Neuronal stem cell (in vitro differentiated cells): ENCODE data around the gene PSME2.

Experiments used
- DNase-seq: peaks from one replicate; pipeline ENCODE4 v3.0.0-alpha.2; 2013; ENCODE audit warnings: low spot score
- H2AFZ ChIP-seq: one replicate; pipeline ENCODE4 v1.6.1; 2013; ENCODE audit warnings: mild to moderate bottlenecking, low read length, inconsistent platforms
- H2AK5ac ChIP-seq: 2 replicates; pipeline ENCODE4 v1.6.1; 2013; ENCODE audit warnings: low read depth, mild to moderate bottlenecking, inconsistent platforms, low read length, moderate library complexity, mixed read lengths
- H2BK120ac ChIP-seq: 2 replicates; pipeline ENCODE4 v1.6.1; 2013; ENCODE audit warnings: low read depth, mild to moderate bottlenecking, inconsistent platforms, low read length, moderate library complexity, mixed read lengths
- H2BK12ac ChIP-seq: one replicate; pipeline ENCODE4 v1.6.1; 2013; ENCODE audit warnings: low read length, inconsistent platforms
- H2BK15ac ChIP-seq: 2 replicates; pipeline ENCODE4 v1.6.1; 2013; ENCODE audit warnings: mild to moderate bottlenecking, low read length, inconsistent platforms, mixed read lengths
- H2BK5ac ChIP-seq: one replicate; pipeline ENCODE4 v1.6.1; 2013; ENCODE audit warnings: inconsistent platforms, mild to moderate bottlenecking, low read length, moderate library complexity
- H3K14ac ChIP-seq: one replicate; pipeline ENCODE4 v1.6.1; 2013; ENCODE audit warnings: low read length, inconsistent platforms
- H3K18ac ChIP-seq: 2 replicates; pipeline ENCODE4 v1.6.1; 2013; ENCODE audit warnings: low read length, inconsistent platforms
- H3K23ac ChIP-seq: 2 replicates; pipeline ENCODE4 v1.6.1; 2013; ENCODE audit warnings: low read depth, mild to moderate bottlenecking, mixed read lengths, low read length, inconsistent platforms; ENCODE audit not compliant: poor library complexity
- H3K27ac ChIP-seq: replicated peaks from 3 replicates; pipeline ENCODE4 v1.5.1; 2013; ENCODE audit warnings: low read length, inconsistent platforms
- H3K27me3 ChIP-seq, 3 experiments: 2 replicates each; pipeline ENCODE4 v1.6.1; 2013; ENCODE audit warnings: low read length in 3 of 3, mild to moderate bottlenecking in 2 of 3, inconsistent platforms in 1 of 3, low read depth in 1 of 3, mixed read lengths in 1 of 3, moderate library complexity in 1 of 3; ENCODE audit not compliant: control insufficient read depth in 3 of 3, insufficient read depth in 3 of 3
- H3K36me3 ChIP-seq, 2 donors: replicated peaks in 1 of 2; 2 replicates each; pipeline ENCODE4 v1.6.1; 2013; ENCODE audit warnings: low read length in 2 of 2; ENCODE audit not compliant: control insufficient read depth in 2 of 2, insufficient read depth in 2 of 2
- H3K4ac ChIP-seq: 2 replicates; pipeline ENCODE4 v1.6.1; 2013; ENCODE audit warnings: inconsistent platforms, mild to moderate bottlenecking, low read length, moderate library complexity
- H3K4me1 ChIP-seq, 2 donors: 1 replicate in 1 of 2; 2 replicates in 1 of 2; pipeline ENCODE4 v1.6.1; 2013; ENCODE audit warnings: low read length in 2 of 2, low read depth in 1 of 2; ENCODE audit not compliant: control insufficient read depth in 2 of 2, insufficient read depth in 1 of 2
- H3K4me2 ChIP-seq: one replicate; pipeline ENCODE4 v1.6.1; 2013; ENCODE audit warnings: mild to moderate bottlenecking, low read length, inconsistent platforms; ENCODE audit not compliant: insufficient read depth, poor library complexity, severe bottlenecking
- H3K4me3 ChIP-seq, 2 donors: 2 replicates each; pipeline ENCODE4 v1.5.1; 2013; ENCODE audit warnings: low read length in 2 of 2, mild to moderate bottlenecking in 2 of 2, inconsistent platforms in 1 of 2, moderate library complexity in 1 of 2
- H3K79me1 ChIP-seq: one replicate; pipeline ENCODE4 v1.6.1; 2013; ENCODE audit warnings: low read depth, mild to moderate bottlenecking, inconsistent platforms, low read length, moderate library complexity
- H3K9ac ChIP-seq: one replicate; pipeline ENCODE4 v1.6.1; 2013; ENCODE audit warnings: mild to moderate bottlenecking, low read depth, low read length, inconsistent platforms; ENCODE audit not compliant: poor library complexity
- H3K9me3 ChIP-seq, 2 donors: replicated peaks in 1 of 2; 2 replicates each; pipeline versions ENCODE3 to v1.6.1; 2013; ENCODE audit warnings: low read length in 2 of 2, mild to moderate bottlenecking in 2 of 2, inconsistent platforms in 1 of 2, low read depth in 1 of 2, mixed read lengths in 1 of 2, moderate library complexity in 1 of 2; ENCODE audit not compliant: control insufficient read depth in 2 of 2, insufficient read depth in 1 of 2
- H4K8ac ChIP-seq: one replicate; pipeline ENCODE4 v1.6.1; 2013; ENCODE audit warnings: low read depth, mild to moderate bottlenecking, inconsistent platforms, low read length, moderate library complexity
- H4K91ac ChIP-seq: one replicate; pipeline ENCODE4 v1.6.1; 2013; ENCODE audit warnings: low read length, low read depth, mild to moderate bottlenecking, inconsistent platforms; ENCODE audit not compliant: poor library complexity
- WGBS, 2 donors: extraction: QIAGEN DNeasy Blood & Tissue Kit; methylation state at CpG; one replicate each; pipeline ENCODE4 v1.1.7; 2013; ENCODE audit warnings: missing lambda C conversion rate in 2 of 2, mixed read lengths in 1 of 2; ENCODE audit not compliant: insufficient read length in 2 of 2, insufficient replicate concordance in 1 of 2; ENCODE audit errors: extremely low coverage in 2 of 2; 5-methylcytosine and 5-hydroxymethylcytosine counted together

Gene PSME2

GRCh38 chr14:24122898-24123297 is 23.5 kb downstream of the PSME2 start:
- Histone ChIP-seq H3K18ac (no peak overlapping the region), H3K9ac (peak overlapping the region; percentile 27), H2AFZ (no peak overlapping the region), H2AK5ac (no peak overlapping the region), H2BK12ac (no peak overlapping the region), H4K91ac (no peak overlapping the region), H3K4me3 (no peak overlapping the region), H3K23ac (peak overlapping the region; percentile 35), H3K4me2 (no peak overlapping the region), H3K36me3 (peaks cover 30 to 53% of the 10 kb centered on the region in 2 donors), H3K79me1 (no peaks in the 10 kb centered on the region), H2BK5ac (no peak overlapping the region), H3K27me3 (no peaks in the 10 kb centered on the region), H3K9me3 (no peaks in the 10 kb centered on the region), H2BK120ac (no peak overlapping the region), H3K4me1 (no peaks in the 10 kb centered on the region), H2BK15ac (no peak overlapping the region), H3K27ac (no peak overlapping the region), H3K4ac (no peak overlapping the region), H4K8ac (no peak overlapping the region), H3K14ac (no peak overlapping the region)
- no CpG with 5 or more reads among the region's 8 CpGs for WGBS, 2 donors
- DNase-seq: no peak

GRCh38 chr14:24122416-24122815 is 24.0 kb downstream of the PSME2 start:
- Histone ChIP-seq H3K9ac (no peak overlapping the region), H2BK5ac (no peak overlapping the region), H3K4me3 (no peak overlapping the region), H3K36me3 (peaks cover 30 to 57% of the 10 kb centered on the region in 2 donors), H3K27me3 (no peaks in the 10 kb centered on the region), H3K23ac (no peak overlapping the region), H3K9me3 (no peaks in the 10 kb centered on the region), H3K4me2 (no peak overlapping the region), H2AFZ (no peak overlapping the region), H4K8ac (no peak overlapping the region), H3K27ac (no peak overlapping the region), H3K4me1 (no peaks in the 10 kb centered on the region), H2BK120ac (no peak overlapping the region), H2AK5ac (no peak overlapping the region), H2BK12ac (no peak overlapping the region), H3K14ac (no peak overlapping the region), H2BK15ac (no peak overlapping the region), H3K79me1 (no peaks in the 10 kb centered on the region), H3K18ac (no peak overlapping the region), H4K91ac (no peak overlapping the region), H3K4ac (no peak overlapping the region)
- no CpG with 5 or more reads among the region's 4 CpGs for WGBS, 2 donors
- DNase-seq: no peak

- Histone ChIP-seq H2AK5ac (no peak overlapping the region), H2AFZ (no peak overlapping the region), H2BK15ac (no peak overlapping the region), H3K4me1 (no peaks in the 10 kb centered on the region), H3K79me1 (no peaks in the 10 kb centered on the region), H3K23ac (no peak overlapping the region), H3K18ac (no peak overlapping the region), H4K8ac (no peak overlapping the region), H3K9me3 (no peaks in the 10 kb centered on the region), H2BK120ac (no peak overlapping the region), H3K9ac (no peak overlapping the region), H3K4me2 (no peak overlapping the region), H3K4me3 (no peak overlapping the region), H3K14ac (no peak overlapping the region), H2BK5ac (no peak overlapping the region), H3K4ac (no peak overlapping the region), H3K36me3 (peaks cover 30 to 70% of the 10 kb centered on the region in 2 donors), H2BK12ac (no peak overlapping the region), H4K91ac (no peak overlapping the region), H3K27me3 (no peaks in the 10 kb centered on the region), H3K27ac (no peak overlapping the region)
- no peak for DNase-seq
- WGBS, 2 donors: no CpG with 5 or more reads among the region's 8 CpGs
Measured at GRCh38 chr14:24121210-24121609, 25.2 kb downstream of the PSME2 start.

- no peak overlapping the region for H2AK5ac ChIP-seq
- H3K18ac ChIP-seq: no peak overlapping the region
- no peak overlapping the region for H3K4me2 ChIP-seq
- H3K27me3 ChIP-seq: no peaks in the 10 kb centered on the region
- no peak overlapping the region for H4K91ac ChIP-seq
- no peak overlapping the region for H4K8ac ChIP-seq
- H3K9ac ChIP-seq: no peak overlapping the region
- WGBS, 2 donors: no CpG with 5 or more reads among the region's 6 CpGs
- H3K14ac ChIP-seq: no peak overlapping the region
- no peak overlapping the region for H2BK15ac ChIP-seq
- peaks cover 30 to 73% of the 10 kb centered on the region in 2 donors for H3K36me3 ChIP-seq
- no peak overlapping the region for H3K23ac ChIP-seq
- no peak for DNase-seq
- H3K4me1 ChIP-seq: peaks cover 4 to 8% of the 10 kb centered on the region in 2 donors
- H3K27ac ChIP-seq: no peak overlapping the region
- no peak overlapping the region for H2AFZ ChIP-seq
- no peaks in the 10 kb centered on the region for H3K9me3 ChIP-seq
- H3K4ac ChIP-seq: no peak overlapping the region
- no peaks in the 10 kb centered on the region for H3K79me1 ChIP-seq
- no peak overlapping the region for H2BK120ac ChIP-seq
- no peak overlapping the region for H3K4me3 ChIP-seq
- H2BK5ac ChIP-seq: no peak overlapping the region
- no peak overlapping the region for H2BK12ac ChIP-seq
Measured at GRCh38 chr14:24119691-24120090, 26.7 kb downstream of the PSME2 start.
